ENCODE results near the gene TMEM141.

Gene TMEM141

DNA sequence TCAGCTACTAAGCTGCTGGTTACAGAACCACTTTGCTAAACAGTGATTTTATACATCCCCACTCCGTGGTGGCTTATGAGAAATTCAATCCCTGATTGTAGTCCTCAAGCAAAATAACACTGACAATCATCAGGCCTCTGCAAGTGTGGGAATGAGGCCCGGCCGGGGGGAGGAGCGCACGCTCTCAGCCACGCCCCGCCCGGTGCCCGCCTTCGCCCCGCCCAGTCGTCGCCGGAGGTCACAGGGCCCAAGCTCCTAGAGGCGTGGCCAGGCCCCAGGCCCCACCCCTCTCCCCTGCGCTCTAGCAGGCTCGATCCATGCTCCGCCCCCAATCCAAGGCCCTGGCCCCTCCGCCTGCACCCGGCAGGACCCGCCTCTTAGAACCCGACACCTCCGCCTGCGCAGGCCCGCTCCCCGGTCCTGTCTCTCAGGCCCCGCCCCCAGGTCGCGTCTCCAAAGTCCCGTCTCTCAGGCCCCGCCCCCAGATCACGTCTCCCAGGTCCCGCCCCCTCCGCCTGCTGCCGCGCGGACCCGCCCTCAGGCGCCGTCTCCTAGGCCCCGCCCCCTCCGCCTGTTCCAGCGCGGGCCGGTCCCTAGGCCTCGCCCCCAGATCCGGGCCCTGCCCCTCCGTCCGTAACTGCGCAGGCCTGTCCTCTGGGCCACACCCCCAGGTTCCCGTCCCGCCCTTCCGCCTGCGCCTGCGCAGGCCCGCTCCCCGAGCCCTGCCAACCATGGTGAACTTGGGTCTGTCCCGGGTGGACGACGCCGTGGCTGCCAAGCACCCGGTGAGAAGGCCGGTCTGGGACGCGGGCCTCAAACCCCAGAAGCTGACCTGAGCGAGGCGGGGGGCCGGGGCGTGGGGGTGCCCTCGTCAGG, at the start of gene TMEM141:
Gene TMEM141 (plus strand): TSS at position 705 of the 876 bp plus-strand sequence. CDS start 27 bp downstream, at position 732.
- H3K4me1 Mint-ChIP-seq, result peaks cover 28% of the 10 kb centered on the region
- ATAC-seq (peak; percentile 90), DNase-seq (peak; percentile 100)
- H3K9me3 Mint-ChIP-seq, result no peaks in the 10 kb centered on the region
- peaks cover 8% of the 10 kb centered on the region for H3K27me3 Mint-ChIP-seq
- H3K27ac Mint-ChIP-seq, result peak within 1 kb of the TSS; percentile 80
- H3K36me3 Mint-ChIP-seq (ENCODE audit: low read depth), result no peaks in the 10 kb centered on the region
- H3K4me3 Mint-ChIP-seq, result peak within 1 kb of the TSS; percentile 81

DNA sequence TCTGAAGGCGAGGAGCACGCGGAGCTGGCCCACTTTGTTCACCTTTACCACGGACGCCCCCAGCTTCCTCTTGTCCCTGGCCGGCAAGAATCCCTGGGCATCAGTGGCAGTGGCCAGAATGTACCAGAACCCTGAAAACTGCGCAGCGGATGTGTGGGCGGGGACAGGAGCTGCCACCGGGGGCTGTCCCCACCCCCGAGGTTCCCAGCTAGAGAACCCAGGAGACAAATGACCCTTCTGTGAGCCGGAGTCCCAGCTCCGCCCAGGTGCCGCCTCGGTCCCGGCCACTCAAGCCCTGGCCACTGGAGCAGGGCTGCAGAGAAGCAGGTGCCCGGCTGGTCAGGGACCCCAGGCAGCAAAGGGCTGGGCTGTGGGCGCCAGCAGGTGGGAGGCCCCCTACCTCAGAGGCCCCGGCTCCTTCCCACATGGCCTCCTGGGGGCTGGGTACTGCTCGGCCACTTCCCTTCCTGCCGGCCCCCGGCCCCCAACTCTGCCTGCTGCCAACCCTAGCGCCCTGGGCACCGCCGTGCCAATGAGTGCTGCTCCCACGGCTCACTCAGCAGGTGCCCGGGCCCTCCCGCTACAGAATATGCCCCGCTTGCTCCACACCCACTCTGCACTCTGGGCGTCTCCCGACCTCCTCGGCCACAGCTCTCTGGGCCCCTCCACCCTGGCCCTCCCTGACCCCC, 49.1 kb upstream of the TMEM141 start:
- ATAC-seq (peak; percentile 34), DNase-seq (peak; percentile 71)
- H3K4me1 Mint-ChIP-seq, result peaks cover 24% of the 10 kb centered on the region
- H3K27me3 Mint-ChIP-seq, result no peaks in the 10 kb centered on the region
- H3K4me3 Mint-ChIP-seq, result peak overlapping the region; percentile 63
- no peak overlapping the region for H3K27ac Mint-ChIP-seq
- no peaks in the 10 kb centered on the region for H3K9me3 Mint-ChIP-seq
- H3K36me3 Mint-ChIP-seq (ENCODE audit: low read depth), result no peaks in the 10 kb centered on the region

DNA sequence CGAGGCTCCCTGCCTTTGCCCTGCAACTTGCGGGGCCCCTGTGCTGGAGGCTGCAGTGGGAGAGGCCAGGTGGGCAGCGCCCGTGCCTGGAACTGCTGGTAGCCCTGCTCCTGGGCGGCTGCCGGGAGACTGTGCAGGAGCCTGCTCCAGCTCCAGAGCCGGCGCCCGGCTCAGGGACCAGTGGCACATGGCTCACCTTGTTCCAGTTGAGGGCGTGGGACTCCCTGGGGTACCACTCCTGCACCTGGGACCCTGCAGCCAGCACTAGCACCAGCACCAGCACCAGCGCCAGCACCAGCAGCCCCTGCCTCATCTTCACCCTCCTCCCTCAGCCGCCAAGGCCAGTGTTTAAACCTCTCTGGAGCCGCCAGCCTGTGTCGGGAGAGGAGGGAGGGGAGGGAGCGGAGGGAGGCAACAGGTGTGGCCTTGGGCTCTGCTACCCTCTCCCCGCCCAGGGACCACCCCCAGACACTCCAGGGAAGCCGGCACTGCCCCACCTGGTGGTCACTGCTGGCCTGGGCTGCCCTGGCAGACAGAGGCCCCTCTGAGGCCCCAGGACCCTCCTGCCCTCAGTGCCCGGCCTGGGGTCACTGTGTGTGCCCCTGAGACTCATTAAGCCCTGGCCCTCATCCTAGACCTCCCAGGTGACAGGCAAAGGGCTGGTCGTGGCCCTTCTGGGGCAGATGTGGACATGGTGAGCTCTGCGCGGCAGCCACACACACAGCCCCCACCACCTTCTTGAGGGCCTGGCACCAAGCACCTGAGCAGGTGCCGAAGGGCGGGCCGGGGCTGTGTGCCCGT, 48.4 kb upstream of the TMEM141 start, which contains the start of gene LCN10:
Gene LCN10 (minus strand): TSS at position 350 of the 801 bp plus-strand sequence. CDS start 37 bp downstream, at position 313.
- Mint-ChIP-seq H3K4me3 (peak within 1 kb of the TSS; percentile 63), H3K27ac (no peak within 1 kb of the TSS)
- no peak for ATAC-seq

DNA sequence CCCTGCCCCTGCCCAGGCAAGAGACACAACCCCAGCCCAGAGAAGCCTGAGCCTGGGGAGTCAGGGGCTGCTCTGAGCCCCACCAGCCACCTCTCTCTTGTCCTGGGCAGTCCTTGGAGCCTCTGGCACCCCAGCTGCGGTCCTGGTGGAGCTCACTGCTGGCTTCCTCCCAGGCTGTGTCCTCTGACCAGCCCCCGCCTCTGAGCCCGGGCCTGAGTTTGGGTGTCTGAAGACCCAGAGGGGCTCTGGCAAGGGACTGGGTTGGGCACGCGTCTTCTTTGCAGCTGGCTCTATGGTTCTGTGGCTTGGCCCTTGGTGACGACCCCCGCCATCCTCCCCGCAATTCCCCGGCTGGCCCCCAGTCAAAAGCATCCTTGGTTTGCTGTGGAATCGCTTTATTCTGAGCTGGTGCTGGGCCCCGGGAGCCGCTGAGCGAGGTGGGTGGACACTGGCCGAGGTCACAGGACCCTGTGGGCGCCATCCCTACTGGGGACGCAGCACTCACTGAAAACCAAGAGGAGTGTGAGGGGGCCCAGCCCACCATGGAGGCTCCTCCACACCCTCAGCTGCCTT, 47.4 kb upstream of the TMEM141 start:
- Mint-ChIP-seq H3K4me1 (peaks cover 21% of the 10 kb centered on the region), H3K27me3 (no peaks in the 10 kb centered on the region), H3K27ac (no peak overlapping the region), H3K36me3 (ENCODE audit: low read depth) (no peaks in the 10 kb centered on the region), H3K4me3 (no peak overlapping the region), H3K9me3 (no peaks in the 10 kb centered on the region)
- DNase-seq, result no peak
- no peak for ATAC-seq

More for the DNA sequence above, 48.4 kb upstream of the TMEM141 start, which contains the start of gene LCN10:
- DNase-seq, result peak; percentile 21
- Mint-ChIP-seq H3K27me3 (no peaks in the 10 kb centered on the region), H3K9me3 (no peaks in the 10 kb centered on the region), H3K4me1 (peaks cover 24% of the 10 kb centered on the region), H3K36me3 (ENCODE audit: low read depth) (no peaks in the 10 kb centered on the region)

DNA sequence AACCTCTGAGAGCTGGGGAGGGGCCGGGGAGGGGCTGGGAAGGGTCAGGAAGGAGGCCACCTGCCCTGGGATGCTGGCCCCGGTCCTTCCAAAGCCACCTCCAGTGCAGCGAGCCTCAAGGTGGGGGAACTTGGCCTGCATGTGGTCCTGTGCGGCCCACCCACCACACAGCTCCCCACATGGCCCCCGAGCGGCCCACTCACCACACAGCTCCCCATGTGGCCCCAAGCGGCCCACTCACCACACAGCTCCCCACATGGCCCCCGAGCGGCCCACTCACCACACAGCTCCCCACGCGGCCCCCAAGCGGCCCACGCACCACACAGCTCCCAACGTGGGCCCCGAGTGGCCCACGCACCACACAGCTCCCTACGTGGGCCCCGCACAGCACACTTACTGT, 46.4 kb upstream of the TMEM141 start:
- peaks cover 24% of the 10 kb centered on the region for H3K4me1 Mint-ChIP-seq
- H3K9me3 Mint-ChIP-seq, result no peaks in the 10 kb centered on the region
- H3K4me3 Mint-ChIP-seq, result no peak overlapping the region
- H3K36me3 Mint-ChIP-seq (ENCODE audit: low read depth), result no peaks in the 10 kb centered on the region
- H3K27me3 Mint-ChIP-seq, result no peaks in the 10 kb centered on the region
- DNase-seq, result no peak
- no peak for ATAC-seq
- H3K27ac Mint-ChIP-seq, result no peak overlapping the region

DNA sequence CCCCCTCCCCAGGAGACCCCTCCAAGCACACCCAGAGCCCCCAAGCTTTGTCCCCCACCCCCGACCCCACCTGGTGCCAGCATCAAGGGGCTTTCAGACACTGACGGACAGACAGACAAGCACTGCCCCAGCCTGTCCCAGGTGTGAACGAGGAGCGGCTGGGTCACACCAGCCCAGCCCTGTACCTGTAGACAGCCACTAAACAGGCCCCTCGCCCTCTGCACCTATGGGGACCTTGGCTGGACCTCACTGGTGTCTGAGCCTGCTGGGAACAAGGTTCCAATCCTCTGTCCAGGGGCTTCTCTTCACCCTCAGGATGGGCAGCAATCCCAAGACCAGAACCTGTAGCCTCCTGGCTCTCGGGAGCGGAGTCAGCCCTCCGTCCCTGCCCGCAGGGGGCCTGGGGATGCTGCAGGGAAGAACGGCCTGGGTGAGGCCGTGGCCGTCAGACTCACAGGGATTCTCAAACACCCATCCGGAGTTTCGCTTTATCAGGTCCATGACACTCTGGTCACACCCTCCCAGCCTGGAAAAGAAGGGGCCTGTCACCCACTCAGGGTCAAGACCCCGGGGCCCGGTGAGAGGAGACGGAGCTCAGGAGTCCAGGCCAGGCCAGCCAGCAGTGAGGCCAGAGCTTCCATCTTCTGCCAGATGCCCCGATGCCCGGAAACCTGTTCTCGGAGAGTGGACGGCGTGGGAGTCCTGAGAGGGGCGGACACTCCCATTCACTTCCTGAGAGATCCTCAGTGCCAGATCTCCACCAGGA, 45.6 kb upstream of the TMEM141 start:
- DNase-seq, result no peak
- H3K36me3 Mint-ChIP-seq (ENCODE audit: low read depth), result no peaks in the 10 kb centered on the region
- no peaks in the 10 kb centered on the region for H3K9me3 Mint-ChIP-seq
- H3K4me1 Mint-ChIP-seq, result peaks cover 28% of the 10 kb centered on the region
- no peak for ATAC-seq
- no peak overlapping the region for H3K4me3 Mint-ChIP-seq
- no peaks in the 10 kb centered on the region for H3K27me3 Mint-ChIP-seq
- no peak overlapping the region for H3K27ac Mint-ChIP-seq

DNA sequence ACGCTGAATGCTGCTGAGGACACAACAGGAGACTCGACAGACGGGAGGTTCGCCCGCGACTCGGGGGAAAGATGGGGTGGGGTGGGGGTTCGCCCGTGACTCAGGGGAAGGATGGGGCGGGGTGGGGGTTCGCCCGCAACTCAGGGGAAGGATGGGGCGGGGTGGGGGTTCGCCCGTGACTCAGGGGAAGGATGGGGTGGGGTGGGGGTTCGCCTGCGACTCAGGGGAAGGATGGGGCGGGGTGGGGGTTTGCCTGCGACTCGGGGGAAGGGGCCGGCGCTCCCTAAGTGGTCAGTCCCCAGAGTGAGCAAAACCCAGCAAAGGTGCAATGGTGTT, 45.0 kb upstream of the TMEM141 start:
- Mint-ChIP-seq H3K36me3 (ENCODE audit: low read depth) (no peaks in the 10 kb centered on the region), H3K9me3 (no peaks in the 10 kb centered on the region), H3K27ac (no peak overlapping the region), H3K4me3 (no peak overlapping the region), H3K27me3 (no peaks in the 10 kb centered on the region), H3K4me1 (peaks cover 30% of the 10 kb centered on the region)
- no peak for ATAC-seq
- DNase-seq, result no peak

DNA sequence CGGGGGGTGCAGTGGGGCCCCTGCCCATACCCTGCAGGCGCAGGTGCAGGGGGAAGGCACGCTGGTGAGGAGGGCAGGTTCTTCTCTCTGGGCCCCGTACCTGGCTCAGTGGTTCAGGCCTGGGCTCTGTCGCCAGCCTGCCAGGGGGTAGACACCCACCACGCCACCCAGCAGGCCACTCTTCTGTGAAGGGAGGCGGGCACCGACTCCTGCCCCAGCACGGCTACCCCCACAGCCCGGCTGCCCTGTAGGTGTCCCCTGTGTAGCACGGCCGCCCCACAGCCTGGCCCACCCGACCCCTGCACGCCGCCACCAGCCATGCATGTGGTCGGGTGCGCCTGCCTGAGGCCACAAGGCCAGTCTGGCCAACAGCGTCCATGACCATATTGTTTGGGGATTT, 44.5 kb upstream of the TMEM141 start:
- ATAC-seq (no peak), DNase-seq (no peak)
- Mint-ChIP-seq H3K27me3 (no peaks in the 10 kb centered on the region), H3K9me3 (peaks cover 3% of the 10 kb centered on the region), H3K27ac (no peak overlapping the region), H3K36me3 (ENCODE audit: low read depth) (peaks cover 1% of the 10 kb centered on the region), H3K4me3 (no peak overlapping the region), H3K4me1 (peaks cover 26% of the 10 kb centered on the region)

DNA sequence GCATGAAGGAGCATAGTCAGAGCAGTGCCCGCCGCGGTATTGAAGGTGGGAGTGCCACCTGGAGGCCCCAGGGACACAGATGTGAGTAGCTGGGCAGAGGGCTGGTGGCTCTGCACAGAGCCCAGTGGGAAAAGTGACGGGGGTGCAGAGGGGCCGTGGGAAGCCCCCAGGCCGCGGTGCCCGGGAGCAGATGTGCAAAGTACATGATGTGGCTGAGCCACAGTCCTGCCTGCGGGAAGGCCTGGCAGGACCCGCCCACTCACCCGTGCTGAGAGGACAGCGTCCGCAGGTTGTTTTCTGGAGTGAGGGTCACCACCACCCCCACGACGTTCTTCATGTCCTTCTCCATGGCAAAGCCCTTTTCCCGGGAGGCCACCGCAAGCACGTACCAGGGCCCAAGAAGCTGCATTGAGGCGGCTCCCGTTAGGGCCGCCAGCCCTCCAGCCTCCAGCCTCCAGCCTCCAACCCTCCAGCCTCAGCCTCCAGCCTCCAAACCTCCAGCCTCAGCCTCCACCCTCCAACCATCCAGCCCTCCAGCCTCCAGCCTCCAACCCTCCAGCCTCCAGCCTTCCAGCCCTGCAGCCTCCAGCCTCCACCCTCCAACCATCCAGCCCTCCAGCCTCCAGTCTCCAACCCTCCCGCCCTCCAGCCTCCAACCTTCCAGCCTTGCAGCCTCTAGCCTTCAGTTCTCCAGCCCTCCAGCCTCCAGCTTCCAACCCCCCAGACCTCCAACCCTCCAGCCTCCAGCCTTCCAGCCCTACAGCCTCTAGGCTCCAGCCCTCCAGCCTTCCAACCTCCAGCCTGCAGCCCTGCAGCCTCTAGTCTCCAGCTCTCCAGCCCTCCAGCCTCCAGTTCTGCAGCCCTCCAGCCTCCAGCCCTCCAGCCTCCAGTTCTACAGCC, 43.7 kb upstream of the TMEM141 start:
- H3K27ac Mint-ChIP-seq, result no peak overlapping the region
- peaks cover 3% of the 10 kb centered on the region for H3K27me3 Mint-ChIP-seq
- peaks cover 20% of the 10 kb centered on the region for H3K4me1 Mint-ChIP-seq
- ATAC-seq, result no peak
- peaks cover 10% of the 10 kb centered on the region for H3K9me3 Mint-ChIP-seq
- peaks cover 7% of the 10 kb centered on the region for H3K36me3 Mint-ChIP-seq (ENCODE audit: low read depth)
- no peak overlapping the region for H3K4me3 Mint-ChIP-seq
- DNase-seq, result no peak

DNA sequence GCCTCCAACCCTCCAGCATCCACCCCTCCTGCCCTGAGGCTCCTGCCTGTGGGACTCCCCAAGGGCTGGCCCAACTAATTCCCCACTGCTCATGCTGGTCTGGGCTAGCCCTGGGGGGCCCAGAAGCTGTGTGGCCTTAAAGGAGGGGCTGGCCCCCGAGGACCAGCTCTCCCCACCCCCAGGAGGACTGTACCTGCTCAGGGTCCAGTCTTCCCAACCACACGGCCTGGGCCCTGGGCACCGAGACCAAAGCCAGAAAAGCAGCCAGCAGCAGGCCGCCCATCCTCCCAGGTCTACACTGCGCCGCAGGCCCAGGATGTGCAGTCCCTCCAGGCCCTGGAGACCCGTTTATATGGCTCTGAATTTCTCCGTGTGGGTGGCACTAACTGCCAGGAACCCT, 42.9 kb upstream of the TMEM141 start, which contains the start of gene LCN6:
Gene LCN6 (minus strand): TSS at position 325 of the 400 bp plus-strand sequence. CDS start 42 bp downstream, at position 283.
- Mint-ChIP-seq H3K36me3 (ENCODE audit: low read depth) (peaks cover 10% of the 10 kb centered on the region), H3K27me3 (peaks cover 6% of the 10 kb centered on the region), H3K4me3 (no peak within 1 kb of the TSS), H3K4me1 (peaks cover 19% of the 10 kb centered on the region), H3K9me3 (peaks cover 16% of the 10 kb centered on the region), H3K27ac (no peak within 1 kb of the TSS)
- ATAC-seq, result no peak
- no peak for DNase-seq

DNA sequence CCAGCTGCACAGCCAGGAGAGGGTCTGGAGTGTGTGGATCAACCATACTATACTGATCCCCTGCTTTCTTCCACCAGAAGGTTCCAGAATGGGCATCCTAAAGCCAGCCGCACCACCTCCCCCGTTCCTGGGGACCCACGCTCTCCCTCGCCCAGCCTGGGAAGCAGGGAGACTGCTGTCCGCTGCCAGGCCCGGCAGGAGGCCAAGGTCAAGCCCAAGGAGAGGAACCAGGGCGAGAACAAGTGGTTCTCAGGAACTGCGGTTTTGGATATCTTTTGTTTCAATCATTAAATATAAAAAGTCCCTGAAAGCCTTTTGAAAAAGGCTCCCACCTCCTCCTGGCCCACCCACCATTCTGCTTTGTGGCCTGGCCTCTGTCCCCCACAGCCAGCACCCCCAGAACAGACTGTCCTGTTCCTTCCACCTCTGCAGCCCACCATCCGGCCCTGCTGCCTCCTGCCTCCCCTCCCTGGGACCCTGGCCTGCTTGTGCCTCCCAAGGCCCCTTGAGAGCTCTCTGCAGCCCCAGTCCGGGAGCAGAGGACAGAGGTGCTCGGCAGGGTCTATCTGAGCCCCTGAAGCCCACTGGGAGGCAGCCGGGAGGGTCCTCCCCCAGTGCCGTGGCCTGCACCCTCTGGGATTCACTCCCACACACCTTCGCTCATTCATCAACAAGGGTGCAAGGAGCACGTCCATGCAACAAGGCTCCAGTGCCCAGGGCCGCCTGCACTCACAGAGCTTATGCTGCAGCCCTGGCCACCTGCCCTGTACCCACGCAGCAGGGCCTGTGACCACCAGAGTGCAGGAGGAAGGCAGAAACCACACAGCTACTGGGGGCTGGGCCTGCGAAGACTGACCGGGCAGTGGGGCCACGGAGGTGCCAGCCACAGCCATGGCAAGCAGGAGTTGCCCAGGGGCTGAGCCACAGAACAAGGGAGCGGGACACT, 42.2 kb upstream of the TMEM141 start:
- H3K27ac Mint-ChIP-seq, result no peak overlapping the region
- H3K4me1 Mint-ChIP-seq, result peaks cover 19% of the 10 kb centered on the region
- peaks cover 16% of the 10 kb centered on the region for H3K9me3 Mint-ChIP-seq
- ATAC-seq (no peak), DNase-seq (no peak)
- H3K27me3 Mint-ChIP-seq, result peaks cover 6% of the 10 kb centered on the region
- peaks cover 10% of the 10 kb centered on the region for H3K36me3 Mint-ChIP-seq (ENCODE audit: low read depth)
- H3K4me3 Mint-ChIP-seq, result no peak overlapping the region

DNA sequence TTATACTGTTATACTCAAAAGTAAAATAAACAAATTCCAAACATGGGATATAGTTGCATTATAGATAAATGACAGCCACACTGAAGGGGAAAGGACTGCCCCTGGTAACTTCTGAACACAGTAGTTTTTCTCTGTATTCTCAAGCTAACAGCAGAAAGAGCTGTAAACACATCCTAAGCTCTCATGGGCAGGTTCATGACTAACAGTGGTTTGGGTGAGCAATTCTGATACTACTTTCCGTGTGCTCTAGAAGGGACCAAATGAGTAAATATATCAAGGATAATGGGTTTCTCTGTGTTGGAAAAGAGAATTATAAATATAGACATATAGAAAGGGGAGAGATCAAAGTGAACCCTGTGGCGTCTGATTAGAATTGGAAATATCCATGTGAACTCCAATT, 40.6 kb upstream of the TMEM141 start:
- Mint-ChIP-seq H3K27me3 (peaks cover 6% of the 10 kb centered on the region), H3K27ac (no peak overlapping the region), H3K36me3 (ENCODE audit: low read depth) (peaks cover 10% of the 10 kb centered on the region), H3K4me3 (no peak overlapping the region), H3K4me1 (peaks cover 19% of the 10 kb centered on the region), H3K9me3 (peaks cover 16% of the 10 kb centered on the region)
- DNase-seq, result no peak
- ATAC-seq, result peak; percentile 91

All from activated naive CD8-positive, alpha-beta T cell treated with anti-CD3 and anti-CD28 coated beads, Interleukin-2, amount 50 U/mL, for 24 hours (primary cell).